Islet of Langerhans (tissue), 1 donor: ENCODE data around the gene SPR.
"Not testable (repeated sequence)": the region's sequence is repeated elsewhere in the genome, so short reads cannot be mapped to it uniquely, and the experiment has no call there.

Experiments
- FAIRE-seq: peaks from one replicate; lab custom pipeline; 2011; peaks lifted over from hg19 to GRCh38; lab: Jason Lieb, UNC

SPR gene

GRCh38 chr2:72889991-72890390, 2.8 kb downstream of the SPR start:
- no peak for FAIRE-seq

- FAIRE-seq: no peak
These were observed 4.0 kb downstream of the SPR start for GRCh38 chr2:72891091-72891818.

GRCh38 chr2:72892506-72893173, 5.4 kb downstream of the SPR start:
- FAIRE-seq: no peak

GRCh38 chr2:72893594-72894319, 6.5 kb downstream of the SPR start:
- no peak for FAIRE-seq

GRCh38 chr2:72894514-72894913, 7.3 kb downstream of the SPR start:
- FAIRE-seq: no peak

- no peak for FAIRE-seq
These were observed 7.9 kb downstream of the SPR start for GRCh38 chr2:72895154-72895553.

GRCh38 chr2:72895759-72896281, 8.6 kb downstream of the SPR start:
- no peak for FAIRE-seq

- FAIRE-seq: no peak
These were observed 9.2 kb downstream of the SPR start for GRCh38 chr2:72896446-72896845.

GRCh38 chr2:72897785-72898584, 10.8 kb downstream of the SPR start:
- no peak for FAIRE-seq

GRCh38 chr2:72898585-72898906, 11.3 kb downstream of the SPR start:
- FAIRE-seq: no peak

GRCh38 chr2:72900191-72900825, 13.1 kb downstream of the SPR start:
- no peak for FAIRE-seq

- FAIRE-seq: no peak
These were observed 14.2 kb downstream of the SPR start for GRCh38 chr2:72901426-72901825.

- not testable (repeated sequence) for FAIRE-seq
These were observed 20.2 kb downstream of the SPR start for GRCh38 chr2:72907369-72907768.

GRCh38 chr2:72908741-72909140, 21.5 kb downstream of the SPR start:
- FAIRE-seq: no peak

- no peak for FAIRE-seq
These were observed 24.0 kb downstream of the SPR start for GRCh38 chr2:72911256-72911655.

- FAIRE-seq: no peak
These were observed 26.4 kb downstream of the SPR start for GRCh38 chr2:72913486-72914205.

GRCh38 chr2:72914206-72914559, 27.0 kb downstream of the SPR start:
- FAIRE-seq: no peak

- no peak for FAIRE-seq
These were observed 27.5 kb downstream of the SPR start for GRCh38 chr2:72914589-72915319.

- no peak for FAIRE-seq
These were observed 28.2 kb downstream of the SPR start for GRCh38 chr2:72915320-72915906.
